HUES64 (cell line): ENCODE data around the gene UMAD1.
"Not testable (repeated sequence)": the region's sequence is repeated elsewhere in the genome, so short reads cannot be mapped to it uniquely, and the experiment has no call there.

Experiments
- H3K27ac ChIP-seq: 2 replicates; pipeline ENCODE4 v1.7.0; 2013; ENCODE audit warnings: low read depth, low read length, inconsistent platforms
- H3K27me3 ChIP-seq: 2 replicates; pipeline ENCODE4 v1.6.1; 2013; ENCODE audit warnings: mild to moderate bottlenecking, low read length; ENCODE audit not compliant: insufficient read depth
- H3K36me3 ChIP-seq: 2 replicates; pipeline ENCODE4 v1.6.1; 2013; ENCODE audit warnings: mild to moderate bottlenecking, low read length; ENCODE audit not compliant: insufficient read depth
- H3K4me1 ChIP-seq: 2 replicates; pipeline ENCODE4 v1.6.1; 2013; ENCODE audit warnings: mild to moderate bottlenecking, low read length, moderate library complexity; ENCODE audit not compliant: insufficient read depth
- H3K4me3 ChIP-seq: 2 replicates; pipeline ENCODE4 v1.5.1; 2013; ENCODE audit warnings: mild to moderate bottlenecking, low read length, moderate library complexity
- H3K9ac ChIP-seq: 2 replicates; pipeline ENCODE4 v1.6.1; 2013; ENCODE audit warnings: mild to moderate bottlenecking, low read depth, low read length
- H3K9me3 ChIP-seq: 2 replicates; pipeline ENCODE4 v1.6.1; 2013; ENCODE audit warnings: low read depth, low read length; ENCODE audit not compliant: insufficient read depth
- WGBS: fragments of 150-250, 120-280 bp; methylation state at CpG from one replicate; pipeline ENCODE4 v1.1.7; 2013; ENCODE audit warnings: missing lambda C conversion rate; 5-methylcytosine and 5-hydroxymethylcytosine counted together

UMAD1 gene

GRCh38 chr7:7673240-7673550 lies 32.6 kb downstream of the UMAD1 start:
- H3K9me3 ChIP-seq: no peaks in the 10 kb centered on the region
- H3K4me1 ChIP-seq: peaks cover 8% of the 10 kb centered on the region; the same call in 1 of the 2 replicates
- H3K9ac ChIP-seq: no peak overlapping the region
- 87% methylated on average over 2 of the region's 2 CpGs for WGBS
- H3K27me3 ChIP-seq: no peaks in the 10 kb centered on the region
- H3K36me3 ChIP-seq: no peaks in the 10 kb centered on the region; the same call in 1 of the 2 replicates
- H3K4me3 ChIP-seq: no peak overlapping the region
- no peak overlapping the region for H3K27ac ChIP-seq

DNA sequence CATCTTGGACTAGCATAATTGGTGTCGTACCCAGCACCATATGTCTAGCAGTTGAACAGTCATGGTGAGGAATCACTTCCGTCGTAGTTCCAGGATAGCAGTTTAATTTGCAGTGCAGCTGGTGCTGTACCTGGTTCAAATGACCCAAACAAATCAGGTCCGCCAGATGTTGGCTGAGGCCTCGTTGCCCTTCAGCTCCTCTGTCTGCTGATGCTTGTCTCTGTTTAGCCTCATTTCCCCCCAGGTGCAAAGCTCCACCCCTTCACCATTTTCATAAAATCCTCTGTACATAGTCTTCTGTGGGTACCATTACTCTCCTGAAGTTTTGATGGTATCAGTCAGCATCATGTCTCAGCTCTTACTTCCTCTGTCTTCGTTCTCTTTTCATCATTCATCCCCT lies 35.1 kb downstream of the UMAD1 start:
- H3K27ac ChIP-seq: no peak overlapping the region
- H3K4me1 ChIP-seq: peaks cover 8% of the 10 kb centered on the region; the same call in 1 of the 2 replicates
- 78% methylated on average over 6 of the region's 6 CpGs for WGBS
- H3K9me3 ChIP-seq: no peaks in the 10 kb centered on the region
- no peak overlapping the region for H3K4me3 ChIP-seq
- H3K9ac ChIP-seq: no peak overlapping the region
- no peaks in the 10 kb centered on the region for H3K27me3 ChIP-seq
- no peaks in the 10 kb centered on the region; the same call in 1 of the 2 replicates for H3K36me3 ChIP-seq

- not testable (repeated sequence) for H3K36me3 ChIP-seq, H3K9ac ChIP-seq, H3K27me3 ChIP-seq, H3K4me1 ChIP-seq, H3K9me3 ChIP-seq, H3K4me3 ChIP-seq, H3K27ac ChIP-seq
- WGBS: 96% methylated on average over 2 of the region's 2 CpGs
Measured at GRCh38 chr7:7679640-7680039, 39.1 kb downstream of the UMAD1 start.

DNA sequence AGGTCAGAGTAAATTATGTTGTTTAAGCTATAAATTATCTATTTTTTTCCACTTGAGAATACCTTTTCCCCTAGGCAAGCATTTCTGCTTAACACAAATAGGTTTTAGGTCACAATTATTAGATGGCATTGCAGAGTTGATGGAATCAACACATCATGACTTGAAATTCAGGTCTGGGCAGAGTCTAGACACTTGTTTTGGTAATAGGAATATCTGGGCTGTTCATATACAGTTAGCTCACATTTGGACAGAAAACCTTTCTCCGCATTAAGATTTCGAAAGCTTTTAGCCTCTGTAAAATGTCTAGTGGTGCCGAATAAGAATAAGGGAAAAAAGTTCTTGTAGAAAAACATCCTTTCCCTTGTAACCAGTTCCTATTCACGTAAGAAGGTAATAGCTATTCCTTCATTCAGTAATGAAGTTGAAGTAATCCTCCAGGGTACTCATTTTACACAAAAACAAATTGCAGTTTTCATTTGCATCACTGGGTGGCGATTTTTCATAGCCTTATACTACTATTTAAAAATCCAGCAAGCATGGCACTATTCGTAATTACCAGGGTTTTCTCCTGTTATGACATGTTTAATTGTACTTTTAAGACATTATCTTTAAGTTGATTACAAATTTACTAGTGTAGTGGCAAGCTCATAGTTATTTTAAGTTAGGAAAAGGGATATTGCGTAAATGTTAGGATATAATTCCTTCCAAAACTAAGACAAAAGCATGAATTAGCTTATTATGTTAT lies 40.8 kb downstream of the UMAD1 start:
- no peak overlapping the region for H3K27ac ChIP-seq
- H3K9me3 ChIP-seq: no peaks in the 10 kb centered on the region
- H3K4me1 ChIP-seq: no peaks in the 10 kb centered on the region; the same call in 1 of the 2 replicates
- no peaks in the 10 kb centered on the region; the same call in 1 of the 2 replicates for H3K36me3 ChIP-seq
- 74% methylated on average over 5 of the region's 7 CpGs for WGBS
- H3K4me3 ChIP-seq: no peak overlapping the region
- no peak overlapping the region for H3K9ac ChIP-seq
- H3K27me3 ChIP-seq: no peaks in the 10 kb centered on the region

DNA sequence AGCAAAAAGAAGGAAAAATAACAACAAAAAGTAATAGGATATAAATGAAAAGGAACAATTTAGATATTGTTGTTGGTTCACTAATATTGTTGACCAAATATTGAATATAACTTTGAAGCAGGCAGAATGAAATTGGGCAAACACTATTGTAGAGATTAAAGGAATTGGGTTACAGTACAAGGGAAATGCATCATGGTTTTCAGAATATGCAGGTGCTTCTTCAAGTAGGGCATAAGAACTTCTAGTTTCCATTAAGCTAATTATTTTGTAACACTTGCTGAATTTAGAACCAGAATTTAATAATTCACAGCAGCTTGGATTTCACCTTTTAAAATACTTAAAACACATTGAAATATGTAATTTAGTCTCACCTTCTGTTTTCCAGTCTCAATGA lies 41.4 kb downstream of the UMAD1 start:
- Histone ChIP-seq H3K4me3 (no peak overlapping the region), H3K27me3 (no peaks in the 10 kb centered on the region), H3K9ac (no peak overlapping the region), H3K4me1 (no peaks in the 10 kb centered on the region; the same call in 1 of the 2 replicates), H3K27ac (no peak overlapping the region), H3K36me3 (no peaks in the 10 kb centered on the region; the same call in 1 of the 2 replicates), H3K9me3 (no peaks in the 10 kb centered on the region)

GRCh38 chr7:7682861-7683260 lies 42.3 kb downstream of the UMAD1 start:
- Histone ChIP-seq H3K4me1 (no peaks in the 10 kb centered on the region; the same call in 1 of the 2 replicates), H3K4me3 (no peak overlapping the region), H3K27ac (no peak overlapping the region), H3K27me3 (no peaks in the 10 kb centered on the region), H3K9ac (no peak overlapping the region), H3K9me3 (no peaks in the 10 kb centered on the region), H3K36me3 (no peaks in the 10 kb centered on the region)
- WGBS: 87% methylated on average over 5 of the region's 5 CpGs

DNA sequence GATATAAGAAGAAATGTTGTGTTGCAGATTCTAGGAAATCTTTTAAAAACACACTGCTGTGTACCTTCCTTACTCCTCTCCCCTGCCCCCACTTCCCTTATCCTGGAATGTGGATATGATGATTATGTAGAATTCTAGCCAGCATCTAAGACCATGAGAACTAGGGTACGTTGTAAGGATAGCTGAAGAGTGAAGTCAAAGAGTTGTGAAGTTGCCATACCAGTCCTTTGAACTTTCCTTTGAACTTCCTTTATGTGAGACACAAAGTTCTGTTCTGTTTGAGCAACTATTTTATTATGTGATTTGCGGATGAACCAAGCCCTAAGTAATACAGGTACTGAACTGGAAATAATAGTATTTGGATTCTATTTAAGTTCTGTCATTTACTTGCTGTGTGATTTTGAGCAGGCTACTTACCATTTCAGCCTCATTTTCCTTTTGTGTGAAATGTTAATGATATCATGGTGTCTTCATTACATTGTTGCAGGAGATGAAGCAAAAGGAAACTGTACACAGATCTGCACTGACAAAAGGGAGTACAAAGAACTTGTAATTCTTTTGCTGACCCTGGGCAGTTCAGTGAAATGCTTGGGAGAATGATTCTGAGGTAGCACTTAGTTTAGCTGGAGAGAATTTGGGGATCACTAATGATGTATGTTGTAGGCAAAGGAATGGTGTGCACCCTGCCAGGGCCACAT lies 46.4 kb downstream of the UMAD1 start:
- 90% methylated on average over 2 of the region's 2 CpGs for WGBS
- Histone ChIP-seq H3K9ac (no peak overlapping the region), H3K36me3 (no peaks in the 10 kb centered on the region), H3K4me1 (no peaks in the 10 kb centered on the region), H3K4me3 (no peak overlapping the region), H3K9me3 (no peaks in the 10 kb centered on the region), H3K27ac (no peak overlapping the region), H3K27me3 (no peaks in the 10 kb centered on the region)

DNA sequence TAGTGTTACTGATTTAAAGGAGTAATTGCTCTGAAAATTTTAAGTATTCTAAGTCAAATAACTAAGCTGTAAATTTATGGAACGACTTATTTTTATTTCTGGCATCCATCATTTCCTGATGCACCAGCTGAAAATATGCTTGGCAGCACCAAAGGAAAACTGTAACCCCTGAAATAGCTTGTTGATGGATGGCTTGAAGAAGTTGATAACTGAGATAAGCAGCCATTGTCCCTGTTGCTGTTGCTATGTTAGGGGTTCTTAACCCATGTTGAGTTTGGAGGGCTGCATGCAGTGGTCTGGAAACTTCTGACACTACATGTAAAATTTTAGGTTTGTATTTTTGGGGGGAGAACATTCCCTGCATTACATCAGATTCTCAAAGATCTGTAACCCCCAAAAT lies 47.2 kb downstream of the UMAD1 start:
- 93% methylated on average over 1 of the region's 1 CpG for WGBS
- H3K4me1 ChIP-seq: no peaks in the 10 kb centered on the region
- no peaks in the 10 kb centered on the region for H3K9me3 ChIP-seq
- no peaks in the 10 kb centered on the region for H3K36me3 ChIP-seq
- H3K27ac ChIP-seq: no peak overlapping the region
- no peaks in the 10 kb centered on the region for H3K27me3 ChIP-seq
- H3K4me3 ChIP-seq: no peak overlapping the region
- H3K9ac ChIP-seq: no peak overlapping the region

DNA sequence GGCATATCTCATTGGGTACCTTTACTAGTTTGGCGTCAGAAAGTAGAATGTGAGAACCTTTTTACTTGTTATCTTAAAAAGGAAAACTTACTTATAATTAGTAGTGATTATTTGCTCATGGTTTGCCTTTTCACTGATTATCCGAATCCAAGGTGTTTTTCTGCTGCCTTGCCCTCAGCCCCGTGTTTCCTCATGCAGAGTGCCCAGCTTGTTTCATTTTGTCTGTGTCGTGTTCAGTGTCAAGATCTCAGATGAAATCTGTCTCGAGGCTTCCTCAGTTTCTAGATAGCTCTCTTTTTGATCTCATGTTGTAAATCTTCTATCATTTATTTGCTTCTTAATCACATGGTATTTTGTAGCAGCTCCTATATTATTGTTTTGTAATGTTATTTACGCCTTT lies 47.8 kb downstream of the UMAD1 start:
- Histone ChIP-seq H3K9me3 (no peaks in the 10 kb centered on the region), H3K27ac (no peak overlapping the region), H3K36me3 (no peaks in the 10 kb centered on the region), H3K27me3 (no peaks in the 10 kb centered on the region), H3K9ac (no peak overlapping the region), H3K4me1 (no peaks in the 10 kb centered on the region), H3K4me3 (no peak overlapping the region)
- 94% methylated on average over 5 of the region's 6 CpGs for WGBS

DNA sequence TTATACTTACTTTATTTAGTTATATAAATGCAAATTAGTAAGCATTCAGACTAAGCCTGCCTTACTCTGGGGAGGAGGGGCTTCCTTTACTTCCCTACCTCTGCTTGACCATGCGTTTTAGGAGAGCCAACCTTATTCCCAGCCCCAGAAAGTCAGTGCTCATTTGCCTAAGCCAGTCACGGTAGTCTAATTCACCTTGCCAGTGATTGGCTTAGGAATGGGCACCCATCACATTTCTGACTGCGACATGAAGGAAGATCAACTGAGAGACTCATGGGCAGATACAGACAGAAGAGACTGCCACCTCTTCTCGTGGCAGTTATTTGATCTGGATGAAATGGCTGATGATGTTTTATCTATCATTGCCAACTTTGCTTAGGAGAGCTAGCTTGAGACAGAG lies 48.4 kb downstream of the UMAD1 start:
- 88% methylated on average over 4 of the region's 4 CpGs for whole genome bisulfite sequencing

DNA sequence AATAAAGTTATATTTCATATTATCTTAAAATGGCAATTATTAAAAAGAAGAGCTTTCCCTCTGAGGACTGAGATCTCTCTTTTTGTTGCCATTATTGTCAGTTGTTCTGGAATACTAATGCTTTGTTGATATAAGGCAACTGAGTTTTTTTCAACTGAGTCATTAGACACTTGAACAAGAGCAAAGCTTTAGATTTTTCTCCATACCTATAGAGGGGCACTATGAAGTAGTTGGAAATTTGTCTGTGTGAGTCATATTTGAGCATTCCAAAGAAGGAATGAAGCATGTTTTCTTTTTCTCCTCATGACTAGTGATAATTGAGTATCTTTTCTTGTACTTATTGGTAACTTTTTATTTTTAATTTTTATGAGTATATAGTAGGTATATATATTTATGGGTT lies 53.3 kb downstream of the UMAD1 start:
- H3K36me3 ChIP-seq: no peaks in the 10 kb centered on the region
- no peak overlapping the region for H3K27ac ChIP-seq
- H3K9ac ChIP-seq: no peak overlapping the region
- no peak overlapping the region for H3K4me3 ChIP-seq
- no peaks in the 10 kb centered on the region for H3K9me3 ChIP-seq
- H3K27me3 ChIP-seq: no peaks in the 10 kb centered on the region
- H3K4me1 ChIP-seq: no peaks in the 10 kb centered on the region

More for the DNA sequence above, 48.4 kb downstream of the UMAD1 start:
- Histone ChIP-seq H3K4me3 (no peak overlapping the region), H3K4me1 (no peaks in the 10 kb centered on the region), H3K27me3 (no peaks in the 10 kb centered on the region), H3K36me3 (no peaks in the 10 kb centered on the region), H3K9me3 (no peaks in the 10 kb centered on the region), H3K27ac (no peak overlapping the region), H3K9ac (no peak overlapping the region)
